Left forelimb (tissue), 1 donor: ENCODE results near the gene OR1F1.
"Not testable (repeated sequence)": the region's sequence is repeated elsewhere in the genome, so short reads cannot be mapped to it uniquely, and the experiment has no call there.

Source experiments
- DNase-seq: peaks from one replicate; pipeline ENCODE4 v3.0.0-alpha.2; 2018; ENCODE audit warnings: low spot score

The OR1F1 gene

GRCh38 chr16:3150346-3151218 lies 37.4 kb upstream of the OR1F1 start:
- peak; percentile 99 for DNase-seq

- no peak for DNase-seq
Measured at GRCh38 chr16:3152027-3152276, 36.1 kb upstream of the OR1F1 start.

GRCh38 chr16:3152277-3152990 lies 35.6 kb upstream of the OR1F1 start:
- DNase-seq: peak; percentile 96

GRCh38 chr16:3152991-3153368 lies 35.0 kb upstream of the OR1F1 start:
- DNase-seq: no peak

DNA sequence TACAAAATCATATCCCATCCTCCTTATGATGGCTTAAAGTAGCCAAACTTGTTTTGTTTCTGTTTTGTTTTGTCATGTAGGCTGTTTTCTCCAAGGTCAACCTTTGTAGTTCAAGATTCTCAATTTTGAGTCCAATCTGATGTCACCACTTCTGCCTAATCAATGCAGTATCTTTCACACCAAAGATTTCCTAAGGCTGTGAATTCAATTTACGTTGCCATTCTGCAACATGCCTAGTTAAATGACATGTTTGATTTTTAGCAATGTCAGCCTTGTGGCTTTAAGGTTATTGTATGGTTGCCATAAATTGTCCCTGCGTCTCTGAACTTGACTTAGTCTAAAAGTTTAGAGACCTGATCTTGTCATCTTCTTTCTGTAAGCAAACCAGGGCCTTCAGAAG lies 32.8 kb upstream of the OR1F1 start:
- no peak for DNase-seq

DNA sequence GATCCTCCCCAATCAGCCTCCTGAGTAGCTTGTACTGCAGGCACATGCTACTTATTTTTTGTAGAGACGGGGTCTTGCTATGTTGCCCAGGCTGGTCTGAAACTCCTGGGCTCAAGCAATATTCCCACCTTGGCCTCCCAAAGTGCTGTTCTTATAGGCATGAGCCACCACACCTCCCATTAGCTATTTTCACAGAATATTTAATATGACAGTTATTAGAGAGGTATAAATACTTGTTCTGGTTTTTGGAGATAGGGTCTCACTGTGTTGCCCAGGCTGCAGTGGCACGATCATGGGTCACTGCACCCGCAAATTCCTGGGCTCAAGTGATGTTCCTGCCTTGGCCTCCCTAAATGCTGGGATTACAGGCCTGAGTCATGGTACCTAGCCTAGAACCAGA lies 32.0 kb upstream of the OR1F1 start:
- DNase-seq: no peak

DNA sequence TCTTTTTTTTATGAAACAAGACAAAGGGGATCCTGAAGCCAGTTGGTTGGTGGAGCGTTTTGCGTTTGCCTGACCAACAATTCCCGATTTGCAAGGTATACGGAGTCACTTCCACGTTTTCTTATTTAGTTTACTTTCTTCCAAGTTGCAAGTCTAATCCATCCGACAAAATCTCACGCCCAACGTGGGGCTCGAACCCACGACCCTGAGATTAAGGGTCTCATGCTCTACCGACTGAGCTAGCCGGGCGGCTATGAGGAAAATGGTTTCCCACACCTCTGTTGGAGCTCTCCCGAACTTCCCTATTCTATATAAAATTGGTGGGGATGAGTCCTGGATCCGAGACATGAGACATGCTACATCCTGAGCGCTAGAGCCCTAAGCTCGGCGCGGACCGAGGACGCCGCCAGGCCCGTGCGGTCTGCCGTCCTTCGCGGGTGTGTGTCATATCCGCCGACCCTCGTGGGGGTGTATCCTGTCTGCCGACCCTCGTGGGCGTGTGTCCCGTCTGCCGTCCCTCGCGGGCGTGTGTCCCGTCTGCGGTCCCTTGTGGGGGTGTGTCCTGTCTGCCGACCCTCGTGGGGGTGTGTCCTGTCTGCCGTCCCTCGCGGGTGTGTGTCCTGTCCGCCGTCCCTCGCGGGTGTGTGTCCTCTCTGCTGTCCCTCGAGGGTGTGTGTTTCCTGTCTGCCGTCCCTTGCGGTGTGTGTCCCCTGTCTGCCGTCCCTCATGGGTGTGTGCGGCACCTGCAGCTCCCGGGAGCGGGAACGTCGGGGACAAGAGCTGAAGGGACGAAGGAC lies 30.6 kb upstream of the OR1F1 start:
- peak; percentile 88 for DNase-seq

- no peak for DNase-seq
Measured at GRCh38 chr16:3158026-3158509, 29.9 kb upstream of the OR1F1 start.

DNA sequence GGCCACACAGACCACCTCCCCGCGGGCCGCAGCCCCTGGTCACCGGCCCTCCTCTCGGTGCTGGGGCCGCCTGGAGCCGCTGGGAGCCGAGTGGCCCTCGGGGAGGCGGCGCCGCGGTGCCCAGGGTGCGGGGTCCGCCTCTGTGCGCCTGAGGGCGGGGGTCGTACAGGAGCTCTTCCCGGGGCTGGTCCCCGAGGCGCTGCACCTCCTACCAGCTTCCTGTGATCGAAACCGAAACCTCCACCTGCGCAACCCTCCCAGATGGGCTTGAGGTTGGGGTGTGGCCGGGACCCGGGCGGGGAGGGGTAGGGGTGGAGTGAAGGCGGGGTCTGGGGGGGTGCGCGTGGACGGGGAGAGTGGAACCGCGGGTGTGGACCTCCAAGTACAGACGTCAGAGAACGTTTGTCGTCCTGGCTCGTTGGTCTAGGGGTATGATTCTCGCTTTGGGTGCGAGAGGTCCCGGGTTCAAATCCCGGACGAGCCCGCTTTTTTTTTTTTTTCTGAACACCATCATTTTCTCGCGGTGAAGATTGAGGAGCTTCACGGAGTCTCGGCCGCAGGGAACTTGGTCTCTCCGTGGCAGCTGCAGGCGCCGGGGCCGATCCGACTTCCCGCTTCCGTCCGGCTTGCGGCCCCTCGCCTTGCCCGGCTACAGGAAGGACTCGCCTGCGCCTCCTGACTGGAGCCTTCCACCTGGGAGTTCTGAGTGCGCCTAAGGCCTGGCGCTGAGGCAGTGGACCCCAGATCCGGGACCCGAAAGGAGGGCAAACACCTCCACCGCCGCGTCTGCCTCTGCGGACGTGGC lies 29.3 kb upstream of the OR1F1 start:
- peak; percentile 89 for DNase-seq

DNA sequence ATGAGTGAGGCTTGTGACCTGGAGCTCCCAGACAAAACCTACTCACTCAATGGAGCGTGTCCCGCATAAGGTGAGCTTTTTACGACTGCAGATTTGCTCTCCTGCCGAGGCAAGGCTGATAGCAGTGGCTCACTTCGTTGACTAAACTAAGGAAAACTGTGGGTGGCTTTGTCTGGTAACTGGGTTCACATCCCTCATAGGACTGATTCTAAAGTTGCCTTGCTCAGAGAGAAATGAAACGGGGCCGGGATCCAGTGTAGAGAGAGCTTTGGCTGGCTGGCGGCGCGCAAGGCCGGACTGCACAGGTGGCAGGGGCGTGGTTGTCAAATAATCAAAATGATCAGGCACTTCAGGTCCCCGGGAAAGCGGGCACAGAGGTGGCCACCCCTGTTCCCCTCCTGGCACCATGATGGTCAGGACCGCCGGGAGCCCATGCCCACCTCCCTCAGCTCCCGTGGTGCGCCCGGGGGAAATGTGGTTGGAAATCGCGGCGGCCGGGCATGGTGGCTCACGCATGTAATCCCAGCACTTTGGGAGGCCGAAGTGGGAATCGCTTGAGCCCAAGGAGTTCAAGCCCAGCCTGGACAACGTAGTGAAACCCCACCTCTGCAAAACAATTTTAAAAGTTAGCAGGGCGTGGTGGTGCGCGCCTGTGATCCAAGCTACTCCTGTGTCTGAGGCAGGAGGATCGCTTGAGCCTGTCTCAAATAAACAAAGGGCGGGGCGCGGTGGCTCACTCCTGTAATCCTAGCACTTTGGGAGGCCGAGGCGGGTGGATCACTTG lies 26.6 kb upstream of the OR1F1 start:
- no peak for DNase-seq

GRCh38 chr16:3164121-3164991 lies 23.6 kb upstream of the OR1F1 start:
- DNase-seq: no peak

DNA sequence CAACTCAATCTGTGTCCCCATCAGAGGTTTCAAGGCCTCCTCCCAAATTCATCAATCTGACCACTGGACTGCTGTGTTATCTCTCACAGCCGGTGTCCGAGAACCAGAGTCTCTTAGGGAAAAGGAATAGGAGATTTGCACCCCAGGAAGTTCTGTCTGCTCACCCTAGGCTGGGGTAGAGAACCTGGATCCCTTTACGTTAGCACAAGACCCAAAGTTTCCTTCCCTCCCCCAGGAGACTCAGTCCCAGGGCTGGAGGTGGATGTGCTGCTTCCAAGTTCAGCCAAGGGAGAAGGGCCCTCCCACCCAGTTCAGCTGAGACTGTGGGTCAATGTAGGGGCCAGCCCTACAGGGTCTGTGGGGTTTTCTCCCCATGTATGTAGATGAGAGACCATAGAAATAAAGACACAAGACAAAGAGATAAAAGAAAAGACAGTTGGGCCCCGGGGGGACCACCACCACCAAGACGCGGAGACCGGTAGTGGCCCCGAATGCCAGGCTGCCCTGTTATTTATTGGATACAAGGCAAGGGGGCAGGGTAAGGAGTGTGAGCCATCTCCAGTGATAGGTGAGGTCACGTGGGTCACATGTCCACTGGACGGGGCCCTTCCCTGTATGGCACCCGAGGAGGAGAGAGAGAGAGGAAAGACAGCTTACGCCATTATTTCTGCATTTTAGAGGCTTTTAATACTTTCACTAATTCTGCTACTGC lies 22.7 kb upstream of the OR1F1 start:
- no peak for DNase-seq

DNA sequence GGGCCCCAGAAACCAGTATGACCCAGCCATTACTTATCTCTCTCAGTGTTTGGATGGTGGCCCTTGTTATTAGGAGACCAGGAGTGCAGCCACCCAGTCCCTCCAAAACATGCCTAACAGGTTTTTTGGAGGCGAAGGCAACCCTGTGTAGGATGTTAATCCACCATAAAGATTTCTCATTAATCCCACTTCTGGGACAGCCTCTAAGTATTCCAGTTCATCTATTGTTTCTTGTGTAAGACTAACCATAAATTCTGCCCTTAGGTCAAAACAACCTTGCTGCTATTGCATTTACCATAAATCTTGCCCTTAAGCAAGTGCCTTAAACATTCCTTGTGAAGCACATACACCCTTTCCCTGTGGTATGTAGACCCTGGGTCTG lies 21.5 kb upstream of the OR1F1 start:
- no peak for DNase-seq

GRCh38 chr16:3168729-3169128 lies 19.3 kb upstream of the OR1F1 start:
- not testable (repeated sequence) for DNase-seq

- DNase-seq: no peak
Measured at GRCh38 chr16:3170440-3171180, 17.4 kb upstream of the OR1F1 start.

- DNase-seq: no peak
Measured at GRCh38 chr16:3171181-3171854, 16.7 kb upstream of the OR1F1 start.

- no peak for DNase-seq
Measured at GRCh38 chr16:3171855-3172593, 16.0 kb upstream of the OR1F1 start.
